SH-SY5Y (cell line): Measurements from ENCODE around the gene ABCA6.

Experiments used
- GATA2 ChIP-seq: IDR thresholded peaks from 2 replicates; pipeline ENCODE4 v1.6.1; 2011; ENCODE audit warnings: mild to moderate bottlenecking, low read depth, low read length
- GATA3 ChIP-seq: IDR thresholded peaks from 2 replicates; pipeline ENCODE4 v1.6.1; 2011; ENCODE audit warnings: low read depth, mild to moderate bottlenecking, low read length, moderate library complexity

DNA sequence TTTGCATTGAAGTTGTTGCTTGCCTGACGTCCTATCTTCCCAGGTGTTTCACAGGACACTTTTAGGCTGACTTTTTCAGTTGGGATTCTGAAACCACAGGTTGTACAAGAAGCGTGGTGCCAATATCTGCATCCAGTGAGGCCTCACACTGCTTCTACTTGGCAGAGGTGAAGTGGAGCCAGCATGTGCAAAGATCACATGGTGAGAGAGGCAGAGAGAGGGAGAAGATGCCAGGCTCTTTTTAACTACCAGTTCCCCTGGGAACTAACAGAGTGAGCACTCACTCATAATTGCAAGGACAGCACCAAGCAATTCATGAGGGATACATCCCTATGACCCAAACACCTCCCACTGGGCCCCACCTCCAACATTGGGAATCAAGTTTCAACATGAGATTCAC is 5.8 kb upstream of the ABCA6 start:
- TF ChIP-seq GATA3 (no peak), GATA2 (no peak)
